ENCODE data around the gene CWC25.
"Not testable (repeated sequence)": the region's sequence is repeated elsewhere in the genome, so short reads cannot be mapped to it uniquely, and the experiment has no call there.

CWC25 gene

GRCh38 chr17:38824899-38825761 lies at the start of gene CWC25:
CWC25 (minus strand) TSS chr17:38825321; CDS start chr17:38825183, 138 bp downstream.
- DNase-seq (ENCODE audit: low spot score), result peak; percentile 97

- DNase-seq (ENCODE audit: low spot score), result no peak
Measured at GRCh38 chr17:38873640-38874380, 48.7 kb upstream of the CWC25 start.

GRCh38 chr17:38872671-38873385 lies 47.7 kb upstream of the CWC25 start:
- DNase-seq (ENCODE audit: low spot score), result no peak

GRCh38 chr17:38872027-38872511 lies 46.9 kb upstream of the CWC25 start:
- DNase-seq (ENCODE audit: low spot score), result no peak

GRCh38 chr17:38871247-38872015 lies 46.3 kb upstream of the CWC25 start:
- peak; percentile 71 for DNase-seq (ENCODE audit: low spot score)

- DNase-seq (ENCODE audit: low spot score), result peak; percentile 60
Measured at GRCh38 chr17:38870259-38871165, 45.4 kb upstream of the CWC25 start.

GRCh38 chr17:38869526-38870258 lies 44.6 kb upstream of the CWC25 start, which contains the start of gene LASP1:
LASP1 (plus strand) TSS chr17:38870058; CDS start chr17:38870190, 132 bp downstream.
- DNase-seq (ENCODE audit: low spot score), result peak; percentile 89

GRCh38 chr17:38868817-38869525 lies 43.9 kb upstream of the CWC25 start:
- DNase-seq (ENCODE audit: low spot score), result peak; percentile 87

- DNase-seq (ENCODE audit: low spot score), result no peak
Measured at GRCh38 chr17:38867968-38868816, 43.1 kb upstream of the CWC25 start.

- DNase-seq (ENCODE audit: low spot score), result peak; percentile 63
Measured at GRCh38 chr17:38867179-38867967, 42.3 kb upstream of the CWC25 start.

GRCh38 chr17:38864636-38865398 lies 39.7 kb upstream of the CWC25 start:
- no peak for DNase-seq (ENCODE audit: low spot score)

- no peak for DNase-seq (ENCODE audit: low spot score)
Measured at GRCh38 chr17:38861399-38861843, 36.3 kb upstream of the CWC25 start.

GRCh38 chr17:38857271-38857670 lies 32.1 kb upstream of the CWC25 start:
- no peak for DNase-seq (ENCODE audit: low spot score)

- not testable (repeated sequence) for DNase-seq (ENCODE audit: low spot score)
Measured at GRCh38 chr17:38855101-38855714, 30.1 kb upstream of the CWC25 start.

- DNase-seq (ENCODE audit: low spot score), result peak; percentile 93
Measured at GRCh38 chr17:38853292-38854219, 28.4 kb upstream of the CWC25 start, which contains the start of gene RPL23. RPL23 (minus strand) TSS chr17:38853721; CDS start chr17:38853710, 11 bp downstream.
